Erythroblast (primary cell): ENCODE results near the gene PVALB.

Experiments used
- GATA1 ChIP-seq: IDR thresholded peaks from 2 replicates; pipeline ENCODE4 v1.6.1; 2011; ENCODE audit warnings: low read depth, mild to moderate bottlenecking, control low read depth, low read length, moderate library complexity
- POLR2A ChIP-seq: IDR thresholded peaks from 2 replicates; pipeline ENCODE4 v1.6.1; 2011; ENCODE audit warnings: mild to moderate bottlenecking, low read length

DNA sequence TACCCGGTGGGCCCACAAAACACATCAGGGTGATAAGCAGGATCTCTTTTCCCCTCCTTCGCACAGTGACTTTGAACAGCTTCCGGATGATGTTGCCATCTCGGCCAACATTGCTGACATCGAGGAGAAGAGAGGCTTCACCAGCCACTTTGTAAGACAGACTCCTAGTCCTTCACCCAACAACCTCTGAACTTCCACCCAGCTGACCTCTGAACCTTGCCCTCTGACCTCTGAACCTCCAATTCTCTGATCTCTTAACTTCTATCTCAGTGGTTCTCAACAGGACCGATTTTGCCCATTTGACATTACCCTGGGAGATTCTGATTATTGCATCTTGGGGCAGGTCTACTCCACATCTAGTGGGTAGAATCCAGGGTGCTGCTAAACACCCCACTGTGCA is 47.1 kb upstream of the PVALB start:
- TF ChIP-seq POLR2A (no peak), GATA1 (no peak)
